Mesodermal cell (in vitro differentiated cells): ENCODE data around the gene DERL3. TPM values are rescaled to one million over a fixed set of nuclear protein-coding genes. Genes with fewer than 3 reads are reported as not detected.
A peak's percentile ranks its signal among the peaks of the same experiment; 100 is the strongest.
"Not testable (repeated sequence)": the region's sequence is repeated elsewhere in the genome, so short reads cannot be mapped to it uniquely, and the experiment has no call there.

Experiments used
- H3K27ac ChIP-seq: 2 replicates; pipeline ENCODE4 v1.7.0; 2013; ENCODE audit warnings: mild to moderate bottlenecking, low read depth, low read length, moderate library complexity; ENCODE audit not compliant: severe bottlenecking
- H3K36me3 ChIP-seq: 2 replicates; pipeline ENCODE4 v1.7.1; 2013; ENCODE audit warnings: mild to moderate bottlenecking, low read length, moderate library complexity; ENCODE audit not compliant: control insufficient read depth, insufficient read depth
- H3K4me1 ChIP-seq: one replicate; pipeline ENCODE4 v1.7.1; 2013; ENCODE audit warnings: mild to moderate bottlenecking, low read length; ENCODE audit not compliant: insufficient read depth, control insufficient read depth, poor library complexity, severe bottlenecking
- H3K4me3 ChIP-seq: 2 replicates; pipeline ENCODE4 v1.7.0; 2013; ENCODE audit warnings: low read length, control low read depth, mild to moderate bottlenecking; ENCODE audit not compliant: insufficient read depth, poor library complexity, severe bottlenecking; ENCODE audit errors: extremely low read depth
- H3K9me3 ChIP-seq: 2 replicates; pipeline ENCODE4 v1.7.1; 2013; ENCODE audit warnings: mild to moderate bottlenecking, low read length, moderate library complexity; ENCODE audit not compliant: control insufficient read depth
- WGBS, 2 experiments: methylation state at CpG; one replicate each; pipeline ENCODE4 v1.1.5; 2013; ENCODE audit warnings: missing lambda C conversion rate in 2 of 2; ENCODE audit not compliant: insufficient coverage in 2 of 2; 5-methylcytosine and 5-hydroxymethylcytosine counted together
- polyA plus RNA-seq, 2 experiments: library from polyadenylated mRNA; stranded (reverse); fragments of 50-300 nt; gene quantifications; one replicate each; pipeline ENCODE4 v1.2.3, GENCODE V29; 2013

DERL3 gene
- polyA plus RNA-seq (2013, experiment 1 of 2), result 7.7 TPM
- 5.6 TPM for polyA plus RNA-seq (2013, experiment 2 of 2)

DNA sequence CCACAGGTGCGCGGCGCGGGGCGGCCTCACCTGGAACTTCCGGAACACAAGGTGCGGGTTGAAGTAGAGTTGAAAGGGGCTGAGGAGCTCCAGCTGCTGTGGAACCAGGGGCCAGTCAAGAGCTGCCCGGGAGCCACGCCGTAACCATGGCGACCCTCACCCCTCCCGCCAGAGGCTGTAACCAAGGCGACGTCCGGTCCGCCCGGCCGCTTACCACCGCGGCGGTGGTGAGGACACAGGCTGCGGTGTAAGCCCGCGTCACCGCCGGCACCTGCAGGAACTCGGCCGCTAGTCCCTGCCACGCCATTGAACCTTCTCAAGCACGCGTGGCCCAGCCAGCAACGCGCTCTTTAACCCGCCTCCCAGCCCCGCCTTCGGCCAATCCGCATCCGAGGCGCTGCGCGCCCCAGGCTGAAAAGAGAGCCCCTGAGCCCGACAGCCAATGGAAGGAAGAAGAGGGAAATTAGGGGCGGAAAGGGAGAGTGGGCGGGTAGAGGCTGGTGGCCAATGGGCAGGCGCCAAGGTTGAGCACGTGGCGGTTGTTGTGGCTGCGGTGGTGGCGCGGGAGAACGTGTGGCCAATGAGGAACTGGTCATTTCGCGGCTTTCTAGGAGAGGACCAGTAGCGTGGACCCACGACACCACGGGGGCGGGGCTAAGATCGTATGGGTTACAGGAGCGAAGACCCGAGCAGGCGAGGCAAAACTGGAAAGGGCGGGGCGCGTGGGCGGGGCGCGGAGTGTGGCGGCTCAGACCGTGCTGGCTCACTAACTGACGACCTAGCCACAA, at the start of gene DERL3:
DERL3 (minus strand) TSS at position 326 of the 788 bp plus-strand sequence; CDS start at position 307, 19 bp downstream.
- peak within 1 kb of the TSS; percentile 41 for H3K27ac ChIP-seq
- WGBS, 2 experiments, result 1% methylated on average over 46 to 58 of the region's 70 CpGs
- H3K4me1 ChIP-seq, result peaks cover 21% of the 10 kb centered on the region
- H3K9me3 ChIP-seq, result no peaks in the 10 kb centered on the region
- peaks cover 22% of the 10 kb centered on the region for H3K36me3 ChIP-seq
- H3K4me3 ChIP-seq, result peak within 1 kb of the TSS; percentile 37

DNA sequence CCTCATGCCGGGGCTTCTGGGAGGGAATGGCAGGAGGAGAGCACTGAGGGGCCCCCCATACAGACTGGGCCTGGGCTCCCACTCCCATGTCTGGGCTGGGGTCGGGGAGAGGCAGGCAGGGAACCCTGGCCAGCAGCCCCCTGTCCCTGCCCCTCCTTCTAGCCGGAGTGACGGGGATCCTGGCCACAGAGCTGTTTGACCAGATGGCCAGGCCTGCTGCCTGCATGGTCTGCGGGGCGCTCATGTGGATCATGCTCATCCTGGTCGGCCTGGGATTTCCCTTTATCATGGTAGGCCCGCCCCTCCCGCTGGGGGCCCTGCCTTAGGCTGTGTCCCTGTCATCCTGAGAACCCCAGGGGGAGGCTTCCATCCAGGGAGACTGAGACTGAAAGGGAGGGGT, 45.3 kb upstream of the DERL3 start:
- no peak overlapping the region for H3K4me3 ChIP-seq
- no peak overlapping the region for H3K27ac ChIP-seq
- 94% methylated on average over 6 to 9 of the region's 9 CpGs for WGBS, 2 experiments
- H3K4me1 ChIP-seq, result peaks cover 2% of the 10 kb centered on the region
- H3K9me3 ChIP-seq, result no peaks in the 10 kb centered on the region
- peaks cover 13% of the 10 kb centered on the region for H3K36me3 ChIP-seq

DNA sequence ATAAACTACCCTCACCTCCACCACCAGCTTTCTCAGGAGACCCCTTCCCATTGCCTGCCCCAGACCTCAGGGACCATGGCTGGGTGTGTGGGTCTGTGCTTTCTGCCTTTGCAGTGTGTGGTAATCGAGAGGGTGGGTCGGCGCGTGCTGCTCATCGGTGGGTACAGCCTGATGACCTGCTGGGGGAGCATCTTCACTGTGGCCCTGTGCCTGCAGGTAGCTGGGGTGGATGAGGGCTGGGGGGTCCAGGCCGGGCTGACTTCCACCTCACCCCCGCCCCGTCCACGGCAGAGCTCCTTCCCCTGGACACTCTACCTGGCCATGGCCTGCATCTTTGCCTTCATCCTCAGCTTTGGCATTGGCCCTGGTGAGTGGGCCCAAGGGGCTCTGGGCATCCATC, 44.9 kb upstream of the DERL3 start:
- H3K36me3 ChIP-seq, result peaks cover 16% of the 10 kb centered on the region
- H3K4me3 ChIP-seq, result no peak overlapping the region
- no peak overlapping the region for H3K27ac ChIP-seq
- no peaks in the 10 kb centered on the region for H3K9me3 ChIP-seq
- WGBS, 2 experiments, result 98 to 100% methylated on average over 6 to 7 of the region's 9 CpGs
- no peaks in the 10 kb centered on the region for H3K4me1 ChIP-seq

DNA sequence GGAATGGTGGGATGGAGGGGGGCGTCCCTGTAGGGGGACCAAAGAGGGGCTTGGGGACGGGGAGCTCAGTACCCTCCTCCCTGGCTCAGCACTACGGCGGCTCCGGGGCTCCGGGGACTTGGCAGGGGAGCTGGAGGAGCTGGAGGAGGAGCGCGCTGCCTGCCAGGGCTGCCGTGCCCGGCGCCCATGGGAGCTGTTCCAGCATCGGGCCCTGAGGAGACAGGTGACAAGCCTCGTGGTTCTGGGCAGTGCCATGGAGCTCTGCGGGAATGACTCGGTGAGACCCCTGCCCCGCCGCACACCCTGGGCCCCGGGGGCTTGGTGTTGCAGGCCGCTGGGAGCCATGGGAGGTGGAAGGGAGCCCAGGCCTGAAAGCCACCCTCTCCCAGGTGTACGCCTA, 43.6 kb upstream of the DERL3 start:
- H3K4me3 ChIP-seq, result no peak overlapping the region
- no peak overlapping the region for H3K27ac ChIP-seq
- H3K36me3 ChIP-seq, result peaks cover 25% of the 10 kb centered on the region
- H3K9me3 ChIP-seq, result no peaks in the 10 kb centered on the region
- H3K4me1 ChIP-seq, result no peaks in the 10 kb centered on the region
- 96 to 98% methylated on average over 17 to 18 of the region's 20 CpGs for WGBS, 2 experiments

DNA sequence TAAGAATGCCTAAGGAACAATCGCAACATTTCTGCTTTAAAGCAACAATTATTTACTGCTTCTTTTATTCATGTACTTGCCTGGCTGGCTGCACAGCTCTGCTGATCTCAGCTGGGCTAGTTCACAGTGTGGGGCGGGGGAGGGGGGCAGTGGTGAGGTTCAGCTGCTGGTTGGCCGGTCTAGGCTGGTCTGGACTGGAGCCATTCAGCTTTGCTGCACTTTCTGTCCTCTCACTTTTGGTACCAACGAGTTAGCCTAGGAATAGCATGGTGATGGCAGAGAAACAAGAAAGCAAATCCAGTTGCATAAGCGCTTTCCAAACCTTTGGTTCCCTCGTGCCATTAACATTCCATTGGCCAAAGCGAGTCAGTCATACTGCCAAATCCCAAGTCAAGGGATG, 39.4 kb upstream of the DERL3 start:
- 91 to 96% methylated on average over 7 of the region's 7 CpGs for WGBS, 2 experiments
- Histone ChIP-seq H3K36me3 (peaks cover 32% of the 10 kb centered on the region), H3K9me3 (no peaks in the 10 kb centered on the region), H3K4me1 (no peaks in the 10 kb centered on the region), H3K4me3 (no peak overlapping the region), H3K27ac (no peak overlapping the region)

DNA sequence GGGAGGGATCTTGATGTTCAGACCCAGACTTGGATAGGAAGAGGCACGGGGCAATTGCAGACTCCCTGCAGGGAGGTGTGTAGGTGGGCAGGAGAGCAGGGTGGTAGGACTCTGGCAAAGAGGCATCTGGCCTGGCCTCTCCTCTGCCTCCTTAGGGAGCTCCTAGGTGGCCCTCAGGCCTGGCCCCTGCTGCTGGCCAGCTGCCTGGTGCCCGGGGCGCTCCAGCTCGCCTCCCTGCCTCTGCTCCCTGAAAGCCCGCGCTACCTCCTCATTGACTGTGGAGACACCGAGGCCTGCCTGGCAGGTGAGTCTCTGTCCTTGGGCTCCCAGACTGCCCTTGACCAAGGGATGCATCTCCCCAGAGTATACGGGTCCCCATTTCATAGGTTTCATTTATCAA, 38.8 kb upstream of the DERL3 start:
- Histone ChIP-seq H3K36me3 (peaks cover 32% of the 10 kb centered on the region), H3K4me3 (no peak overlapping the region), H3K27ac (no peak overlapping the region), H3K9me3 (no peaks in the 10 kb centered on the region), H3K4me1 (no peaks in the 10 kb centered on the region)
- WGBS, 2 experiments, result 98 to 100% methylated on average over 7 to 8 of the region's 8 CpGs

DNA sequence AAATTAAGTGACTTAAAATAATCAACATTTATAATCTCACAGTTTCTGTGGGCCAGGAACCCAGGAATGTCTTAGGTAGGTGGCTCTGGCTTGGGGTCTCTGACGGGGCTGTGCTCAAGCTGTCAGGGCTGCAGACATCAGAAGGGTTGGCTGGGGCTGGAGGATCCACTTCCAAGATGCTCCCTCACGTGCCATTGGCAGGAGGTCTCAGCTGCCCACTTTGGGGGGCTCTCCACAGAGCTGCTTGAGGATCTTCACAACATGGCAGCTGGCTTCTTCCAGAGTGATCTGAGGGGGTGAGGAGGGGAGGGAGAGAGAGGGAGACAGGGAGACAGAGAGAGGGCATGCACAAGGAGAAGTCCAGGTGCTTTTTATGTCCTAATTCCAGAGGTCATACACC, 37.0 kb upstream of the DERL3 start:
- Histone ChIP-seq H3K36me3 (peaks cover 32% of the 10 kb centered on the region), H3K9me3 (no peaks in the 10 kb centered on the region), H3K4me3 (no peak overlapping the region), H3K27ac (no peak overlapping the region), H3K4me1 (no peaks in the 10 kb centered on the region)
- 90 to 100% methylated on average over 1 to 2 of the region's 2 CpGs for WGBS, 2 experiments

DNA sequence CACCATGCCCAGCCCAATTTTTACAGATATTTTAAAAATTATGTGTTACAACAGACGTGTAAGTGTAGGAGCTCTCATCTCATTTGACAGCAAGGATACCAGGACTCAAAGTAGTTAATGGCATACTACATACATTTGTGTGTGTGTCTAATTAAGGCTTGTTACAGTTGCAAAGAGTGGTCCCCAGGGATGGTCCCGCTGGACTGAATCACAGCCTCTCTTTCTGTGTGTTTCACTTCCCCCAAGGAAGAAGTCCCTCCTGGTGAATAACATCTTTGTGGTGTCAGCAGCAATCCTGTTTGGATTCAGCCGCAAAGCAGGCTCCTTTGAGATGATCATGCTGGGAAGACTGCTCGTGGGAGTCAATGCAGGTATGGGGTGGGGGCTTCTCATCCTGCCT, 36.1 kb upstream of the DERL3 start:
- 90 to 92% methylated on average over 2 of the region's 4 CpGs for WGBS, 2 experiments
- peaks cover 29% of the 10 kb centered on the region for H3K36me3 ChIP-seq
- no peak overlapping the region for H3K27ac ChIP-seq
- H3K4me3 ChIP-seq, result no peak overlapping the region
- no peaks in the 10 kb centered on the region for H3K9me3 ChIP-seq
- no peaks in the 10 kb centered on the region for H3K4me1 ChIP-seq

DNA sequence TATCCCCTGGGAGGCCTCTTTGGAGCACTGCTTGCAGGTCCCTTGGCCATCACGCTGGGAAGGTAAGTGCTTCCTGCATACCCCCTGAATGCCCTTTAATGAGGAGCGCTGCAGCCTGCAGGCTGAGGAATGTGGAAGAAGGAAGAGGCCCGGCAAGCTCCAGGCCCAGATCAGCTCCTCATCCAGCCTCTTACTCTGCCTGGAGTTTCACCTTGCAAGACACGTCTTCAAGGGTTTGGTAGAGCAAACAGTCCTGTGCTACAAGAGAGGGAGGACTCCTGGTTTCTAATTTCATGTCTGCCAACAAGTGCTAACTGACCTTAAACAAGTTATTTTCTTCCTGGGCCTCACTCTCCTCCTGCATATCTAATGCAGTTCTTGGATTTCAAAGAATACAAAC, 29.8 kb upstream of the DERL3 start:
- peaks cover 27% of the 10 kb centered on the region for H3K36me3 ChIP-seq
- no peaks in the 10 kb centered on the region for H3K9me3 ChIP-seq

DNA sequence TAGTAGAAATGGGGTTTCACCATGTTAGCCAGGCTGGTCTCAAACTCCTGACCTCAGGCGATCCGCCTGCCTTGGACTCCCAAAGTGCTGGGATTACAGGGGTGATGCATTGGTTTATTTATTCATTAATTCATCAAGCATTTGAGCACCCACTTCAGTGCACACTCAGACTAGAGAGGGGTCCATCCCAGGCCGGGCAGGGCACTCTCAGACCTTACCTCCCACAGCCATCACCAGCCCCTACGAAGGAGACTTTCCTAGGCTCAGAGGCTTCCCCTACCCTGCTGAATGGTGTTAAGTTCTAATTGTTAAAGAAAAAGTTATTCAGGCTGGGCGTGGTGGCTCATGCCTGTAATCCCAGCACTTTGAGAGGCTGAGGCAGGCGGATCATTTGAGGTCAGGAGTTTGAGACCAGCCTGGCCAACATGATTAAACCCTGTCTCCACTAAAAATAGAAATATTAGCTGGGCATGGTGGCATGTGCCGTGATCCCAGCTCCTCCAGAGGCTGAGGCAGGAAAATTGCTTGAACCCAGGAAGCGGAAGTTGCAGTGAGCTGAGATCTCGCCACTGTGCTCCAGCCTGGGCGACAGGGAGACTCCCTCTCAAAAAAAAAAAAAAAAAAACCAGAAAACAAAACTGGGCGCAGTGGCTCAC, 25.8 kb upstream of the DERL3 start:
- H3K36me3 ChIP-seq, result peaks cover 24% of the 10 kb centered on the region
- not testable (repeated sequence) for H3K27ac ChIP-seq, H3K4me3 ChIP-seq, H3K4me1 ChIP-seq, H3K9me3 ChIP-seq
- 81 to 86% methylated on average over 5 of the region's 11 CpGs for WGBS, 2 experiments

More for the DNA sequence above, 29.8 kb upstream of the DERL3 start:
- 80 to 100% methylated on average over 1 to 4 of the region's 4 CpGs for WGBS, 2 experiments
- no peak overlapping the region for H3K27ac ChIP-seq
- H3K4me1 ChIP-seq, result no peaks in the 10 kb centered on the region
- H3K4me3 ChIP-seq, result no peak overlapping the region

DNA sequence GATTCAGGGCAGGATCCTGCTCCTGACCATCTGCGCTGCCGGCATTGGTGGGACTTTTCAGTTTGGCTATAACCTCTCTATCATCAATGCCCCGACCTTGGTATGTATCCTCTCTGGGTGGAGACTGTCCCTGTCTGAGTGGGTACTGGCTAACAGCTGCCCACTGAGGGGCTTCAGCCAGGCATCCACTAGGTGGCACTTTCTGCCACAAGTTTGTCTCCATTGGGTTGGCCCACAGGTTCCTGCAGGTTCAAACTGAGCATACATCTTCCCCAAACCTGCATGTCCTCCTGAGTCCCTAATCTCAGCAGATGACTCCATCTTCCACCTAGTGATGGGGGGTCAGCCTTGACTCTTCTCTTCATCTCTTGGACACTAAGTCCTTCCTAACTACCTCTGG, 23.3 kb upstream of the DERL3 start:
- H3K4me3 ChIP-seq, result no peak overlapping the region
- no peaks in the 10 kb centered on the region for H3K4me1 ChIP-seq
- WGBS, 2 experiments, result 57 to 71% methylated on average over 1 of the region's 3 CpGs
- H3K27ac ChIP-seq, result no peak overlapping the region
- H3K9me3 ChIP-seq, result no peaks in the 10 kb centered on the region
- H3K36me3 ChIP-seq, result no peaks in the 10 kb centered on the region
